ENCODE measurements around the gene TNFRSF9.

The TNFRSF9 gene

DNA sequence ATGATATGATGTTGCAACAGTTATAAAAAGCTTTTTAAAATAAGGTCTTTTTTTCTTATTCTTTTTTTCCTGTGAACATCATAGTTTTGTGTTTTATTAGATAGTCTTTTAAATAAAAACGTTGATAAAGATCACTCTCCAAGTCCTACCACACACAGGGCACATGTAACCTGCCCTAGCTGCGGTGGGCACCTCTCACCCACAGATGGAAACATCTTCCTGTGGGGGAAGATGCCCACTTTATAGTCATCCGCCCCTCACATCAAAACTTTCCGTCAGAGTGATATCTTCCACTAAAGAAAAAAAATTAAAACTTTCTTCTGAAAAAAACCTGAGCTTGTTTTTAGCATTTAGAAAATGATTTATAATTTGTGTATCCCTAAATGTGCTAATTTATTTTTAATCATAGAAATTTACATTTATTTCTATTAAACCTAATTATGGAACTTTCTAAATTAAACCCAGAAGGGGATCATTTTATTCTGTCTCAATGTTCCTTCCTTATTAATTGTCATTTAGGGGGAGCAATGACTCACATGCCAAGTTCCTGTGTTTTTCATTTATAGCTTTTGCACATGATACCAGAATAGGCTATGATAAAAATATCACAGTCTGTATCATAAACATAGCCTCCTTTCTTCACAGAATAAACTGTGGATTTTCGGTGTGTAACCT lies 24.7 kb downstream of the TNFRSF9 start:
- peak; percentile 44 for DNase-seq

DNA sequence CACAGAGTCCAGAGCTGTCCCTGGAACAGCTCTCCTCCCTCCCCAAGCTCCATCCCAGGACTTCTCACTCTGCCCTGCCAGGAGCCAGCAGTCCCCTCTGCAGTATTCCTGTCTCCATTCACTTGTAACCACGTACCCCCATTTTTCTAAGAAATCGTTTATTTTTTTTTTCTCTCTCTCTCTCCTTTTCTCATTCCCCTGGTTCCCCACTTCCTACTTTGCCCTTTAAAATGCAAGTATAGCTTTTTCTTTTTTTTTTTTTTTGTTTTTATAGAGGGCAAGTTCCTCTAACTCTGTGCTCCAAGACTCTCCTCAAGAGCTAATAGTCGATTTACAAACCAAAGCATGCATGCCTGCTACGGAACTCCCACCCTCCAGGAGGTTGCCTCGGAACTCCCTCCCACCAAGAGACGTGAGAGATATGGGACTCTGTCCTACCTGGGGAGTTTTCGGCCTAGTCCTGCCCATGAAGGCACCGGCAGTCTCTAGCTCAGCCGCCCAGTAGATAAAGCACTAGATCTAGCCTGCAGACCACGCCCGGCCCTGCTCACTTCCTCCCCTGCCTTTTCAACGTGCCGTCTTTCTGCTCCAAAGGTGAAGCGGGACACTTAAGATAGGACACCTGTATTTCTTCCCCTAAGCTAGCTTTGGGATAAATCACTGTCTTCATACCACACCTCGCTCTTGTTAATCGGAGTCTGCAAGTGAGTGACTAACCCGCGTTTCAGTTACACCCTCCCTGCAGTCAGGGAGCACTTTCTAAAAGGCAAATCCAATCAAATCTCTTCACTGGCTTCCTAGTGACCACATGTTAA lies 27.7 kb downstream of the TNFRSF9 start:
- no peak for DNase-seq

DNA sequence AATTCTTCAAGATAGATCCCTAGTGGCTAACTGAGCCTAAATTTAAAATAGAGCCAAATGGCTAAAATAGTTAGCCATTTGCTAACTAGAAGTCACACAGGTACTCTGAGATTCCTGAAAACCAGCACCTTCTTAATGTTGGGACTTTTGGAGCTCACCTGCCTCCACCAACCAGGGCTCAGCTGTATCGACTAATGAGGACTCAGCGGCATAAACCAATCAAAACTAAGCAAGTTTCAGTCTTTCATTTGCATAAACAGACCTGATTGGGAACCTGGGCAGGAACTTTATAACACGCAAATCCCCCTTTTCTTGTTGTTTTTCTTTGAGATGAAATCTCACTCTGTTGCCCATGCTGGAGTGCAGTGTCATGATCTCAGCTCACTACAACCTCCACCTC lies 28.5 kb downstream of the TNFRSF9 start:
- peak; percentile 9 for DNase-seq

DNA sequence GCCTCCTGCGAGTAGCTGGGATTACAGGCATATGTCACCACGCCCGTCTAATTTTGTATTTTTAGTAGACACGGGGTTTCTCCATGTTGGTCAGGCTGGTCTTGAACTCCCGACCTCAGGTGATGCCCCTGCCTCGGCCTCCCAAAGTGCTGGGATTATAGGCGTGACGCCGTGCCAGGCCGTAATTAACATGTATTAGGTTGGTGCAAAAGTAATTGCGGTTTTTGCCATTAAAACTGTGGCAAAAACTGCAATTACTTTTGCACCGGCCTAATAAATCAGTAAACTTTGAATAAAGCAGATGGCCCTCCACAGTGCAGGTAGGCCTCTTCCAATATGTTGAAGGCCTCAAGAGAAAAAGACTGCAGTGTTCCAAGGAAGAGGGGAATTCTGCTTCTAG lies 35.4 kb downstream of the TNFRSF9 start:
- no peak for DNase-seq

DNA sequence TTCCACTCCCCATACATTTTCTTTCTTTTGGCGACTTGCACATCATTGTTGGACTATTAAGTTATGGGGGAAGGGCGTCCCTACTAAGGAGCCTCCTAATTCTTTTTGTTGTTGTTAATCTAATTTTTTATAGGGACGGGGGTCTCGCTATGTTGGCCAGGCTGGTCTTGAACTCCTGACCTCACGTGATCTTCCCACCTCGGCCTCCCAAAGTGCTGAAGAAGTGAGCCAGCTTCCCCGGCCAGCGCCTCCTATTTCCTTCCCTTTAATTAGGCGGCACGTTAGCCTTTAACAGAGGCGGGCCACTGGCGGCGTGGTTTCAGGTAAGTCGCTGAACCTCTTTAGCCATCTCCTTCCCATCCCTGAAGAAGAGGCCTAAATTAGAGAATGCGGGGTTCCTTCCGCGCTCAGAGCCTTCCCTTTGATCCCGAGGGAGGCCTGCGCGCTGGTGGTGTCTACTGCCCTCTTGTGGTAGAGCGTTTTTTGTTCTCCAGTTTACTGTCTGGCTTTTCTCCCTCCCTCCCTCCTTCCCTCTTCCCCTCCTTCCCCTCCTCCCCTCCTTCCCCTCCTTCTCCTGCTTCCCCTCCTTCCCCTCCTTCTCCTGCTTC lies 38.1 kb downstream of the TNFRSF9 start:
- peak; percentile 72 for DNase-seq

DNA sequence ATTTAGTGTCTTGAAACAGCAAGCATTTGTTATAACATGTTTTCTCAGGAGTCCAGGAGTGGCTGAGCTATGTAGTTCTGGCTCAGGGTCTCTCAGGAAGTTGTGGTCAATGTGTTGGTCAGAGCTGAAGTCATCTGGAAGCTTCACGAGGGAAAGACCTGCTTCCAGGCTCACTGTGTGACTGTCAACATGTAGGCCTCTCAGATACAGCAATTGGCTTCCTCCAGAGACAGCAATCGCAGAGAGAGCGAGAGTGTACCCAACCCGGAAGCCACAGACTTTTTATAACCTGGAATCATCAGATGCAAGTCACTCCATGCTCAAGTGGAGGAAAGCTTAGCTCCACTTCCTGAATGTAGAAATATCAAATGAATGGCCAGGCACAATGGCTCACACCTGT lies 40.9 kb downstream of the TNFRSF9 start:
- DNase-seq, result no peak

DNA sequence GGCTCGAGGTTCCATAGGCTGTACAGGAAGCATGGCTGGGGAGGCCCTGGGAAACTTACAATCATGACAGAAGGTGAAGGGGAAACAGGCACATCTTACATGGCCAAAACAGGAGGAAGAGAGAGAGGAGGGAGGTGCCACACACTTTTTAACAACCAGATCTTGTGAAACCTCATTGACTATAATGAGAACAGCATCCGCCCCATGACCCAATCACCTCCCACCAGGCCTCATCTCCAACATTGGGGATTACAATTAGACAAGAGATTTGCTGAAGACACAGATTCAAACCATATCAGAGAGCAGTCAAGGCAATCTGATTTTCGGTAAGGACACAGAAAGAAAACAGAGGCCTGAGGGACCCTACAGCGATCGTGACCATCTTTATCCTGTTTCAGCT lies 41.7 kb downstream of the TNFRSF9 start:
- peak; percentile 16 for DNase-seq

DNA sequence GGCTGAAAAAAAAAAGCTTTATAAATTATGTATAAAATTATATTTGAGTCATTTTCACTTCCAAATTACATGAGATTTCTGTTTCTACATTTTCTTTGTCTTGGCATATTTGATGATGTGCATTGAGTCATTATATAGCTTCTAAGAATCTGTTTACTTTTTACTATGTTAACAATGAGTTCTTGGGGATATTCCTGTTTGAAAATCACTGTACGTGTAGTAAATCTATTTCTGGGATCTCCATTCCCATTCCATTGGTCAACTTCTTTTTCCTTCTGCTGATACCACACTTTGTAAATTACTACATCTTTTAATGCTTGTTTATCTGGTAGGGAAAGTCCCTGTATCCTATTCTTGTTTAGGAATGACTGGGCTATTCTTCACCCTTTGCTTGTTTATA lies 43.6 kb downstream of the TNFRSF9 start:
- no peak for DNase-seq

DNA sequence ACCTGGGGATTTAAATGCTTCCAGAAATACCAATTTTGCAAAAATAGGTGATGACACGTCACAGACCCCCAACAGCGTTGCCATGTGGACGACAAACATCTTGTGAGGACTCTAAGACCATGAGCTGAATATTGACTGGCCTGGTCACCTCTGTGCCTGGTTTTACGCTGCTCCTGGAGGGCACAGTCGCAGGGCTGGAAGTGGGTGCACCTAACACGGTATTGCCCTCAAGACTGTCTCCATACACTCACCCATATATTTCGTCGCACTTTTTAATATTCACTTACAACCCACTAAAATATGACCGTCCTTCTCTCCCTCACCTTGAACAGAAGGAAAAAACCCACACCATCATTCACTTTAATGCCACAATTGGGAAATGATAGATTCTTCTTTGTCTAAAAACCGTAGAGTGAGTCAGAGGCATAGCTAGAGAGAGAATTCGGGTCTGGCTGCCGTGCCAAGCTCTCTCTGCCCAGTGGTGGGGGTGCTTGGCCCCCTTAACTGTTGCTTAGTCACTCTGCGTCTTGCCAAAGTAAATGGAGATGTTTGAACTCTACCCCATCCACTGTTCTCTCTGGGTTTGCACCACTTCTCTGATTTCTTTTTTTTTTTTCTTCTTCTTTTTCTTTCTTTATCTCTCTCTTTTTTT lies 47.0 kb downstream of the TNFRSF9 start:
- DNase-seq, result no peak

DNA sequence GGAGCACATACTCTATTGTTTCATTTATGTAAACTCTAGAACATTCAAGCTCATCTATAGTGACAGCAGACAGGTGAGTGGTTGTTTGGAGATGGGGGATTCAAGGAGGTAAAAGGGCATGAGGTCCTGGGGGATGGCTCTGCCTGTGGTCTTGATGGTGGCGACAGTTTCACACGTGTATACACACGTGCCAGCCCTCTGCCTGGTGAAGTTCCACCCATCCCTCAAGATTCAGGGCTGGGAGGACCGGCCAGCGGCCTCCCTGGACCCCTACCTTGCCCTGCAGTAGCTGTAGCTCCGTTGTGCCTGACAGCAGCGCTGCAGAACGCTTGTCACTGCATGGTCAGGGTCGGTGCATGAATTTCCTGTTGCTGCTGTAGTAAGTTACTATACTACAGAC lies 48.8 kb downstream of the TNFRSF9 start:
- no peak for DNase-seq

DNA sequence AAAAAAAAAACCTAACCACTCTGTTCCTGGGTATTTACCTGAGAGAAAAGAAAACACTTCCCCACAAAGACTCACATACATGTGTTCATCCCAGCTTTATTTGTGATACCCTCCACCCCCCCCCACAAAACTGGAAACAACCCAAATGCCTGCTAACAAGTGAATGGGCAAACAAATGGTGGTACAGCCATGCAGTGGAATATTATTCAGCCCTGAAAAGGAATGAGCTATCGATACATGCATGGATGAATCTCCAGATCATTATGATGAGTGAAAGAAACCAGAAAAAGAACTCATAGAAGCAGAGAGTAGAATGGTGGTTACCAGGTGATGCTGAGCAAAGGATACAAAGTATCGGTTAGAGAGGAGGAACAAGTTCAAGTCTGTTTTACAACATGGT lies 49.8 kb downstream of the TNFRSF9 start:
- DNase-seq, result no peak

DNA sequence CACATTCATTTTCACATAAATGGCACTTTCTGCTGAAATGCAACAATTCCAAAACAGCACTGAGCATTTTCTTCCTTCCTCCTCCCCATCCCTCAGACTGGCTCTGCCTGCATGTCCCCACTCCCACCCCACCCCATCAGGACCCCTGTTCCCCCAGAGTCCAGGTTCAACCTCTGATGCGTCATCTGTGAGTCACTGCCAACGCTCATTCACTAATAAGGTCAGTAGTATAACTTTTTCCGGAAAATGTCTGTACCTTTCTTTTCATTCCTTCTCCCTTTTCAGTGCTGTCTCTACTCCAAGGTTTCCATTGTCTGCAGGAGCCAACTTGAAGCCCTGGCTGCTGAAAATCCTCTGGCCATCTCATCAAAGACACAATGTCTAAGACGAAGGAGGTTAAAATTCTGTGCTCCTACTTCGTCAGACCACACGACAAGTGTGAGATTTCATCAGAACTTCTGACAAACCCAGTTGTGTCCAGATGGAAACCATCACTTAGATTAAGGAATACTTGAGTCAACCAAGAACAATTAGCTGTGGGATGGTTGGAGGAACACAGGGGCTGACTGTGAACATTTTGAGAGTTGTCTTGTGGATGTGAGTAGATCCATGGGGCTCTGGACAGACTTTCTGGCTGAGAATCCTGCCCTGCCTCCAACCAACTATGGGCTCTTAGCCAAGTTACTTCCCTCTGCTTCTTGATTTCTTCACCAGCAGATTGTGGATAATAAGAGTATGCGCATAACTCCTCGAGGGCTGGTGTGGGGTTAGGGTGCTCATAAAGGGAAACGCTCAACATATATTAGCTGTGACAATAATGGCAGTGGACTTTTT lies 52.2 kb downstream of the TNFRSF9 start:
- no peak for DNase-seq

DNA sequence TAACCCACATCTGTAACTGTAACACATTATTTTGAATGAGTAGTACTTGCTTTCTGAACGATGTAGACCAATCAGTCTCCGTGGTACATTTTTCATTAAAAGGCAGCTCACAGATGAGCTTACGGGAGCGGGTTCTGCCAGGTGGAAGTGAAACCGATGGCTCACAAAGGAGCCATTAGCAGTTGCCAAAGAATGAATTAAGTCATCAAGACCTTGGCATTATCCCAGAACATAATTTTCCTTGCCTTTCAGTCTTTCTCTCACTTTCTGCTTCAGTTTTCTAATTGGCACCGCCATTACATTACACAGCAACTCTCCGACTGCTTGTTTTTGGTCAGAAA lies 54.3 kb downstream of the TNFRSF9 start:
- no peak for DNase-seq

DNA sequence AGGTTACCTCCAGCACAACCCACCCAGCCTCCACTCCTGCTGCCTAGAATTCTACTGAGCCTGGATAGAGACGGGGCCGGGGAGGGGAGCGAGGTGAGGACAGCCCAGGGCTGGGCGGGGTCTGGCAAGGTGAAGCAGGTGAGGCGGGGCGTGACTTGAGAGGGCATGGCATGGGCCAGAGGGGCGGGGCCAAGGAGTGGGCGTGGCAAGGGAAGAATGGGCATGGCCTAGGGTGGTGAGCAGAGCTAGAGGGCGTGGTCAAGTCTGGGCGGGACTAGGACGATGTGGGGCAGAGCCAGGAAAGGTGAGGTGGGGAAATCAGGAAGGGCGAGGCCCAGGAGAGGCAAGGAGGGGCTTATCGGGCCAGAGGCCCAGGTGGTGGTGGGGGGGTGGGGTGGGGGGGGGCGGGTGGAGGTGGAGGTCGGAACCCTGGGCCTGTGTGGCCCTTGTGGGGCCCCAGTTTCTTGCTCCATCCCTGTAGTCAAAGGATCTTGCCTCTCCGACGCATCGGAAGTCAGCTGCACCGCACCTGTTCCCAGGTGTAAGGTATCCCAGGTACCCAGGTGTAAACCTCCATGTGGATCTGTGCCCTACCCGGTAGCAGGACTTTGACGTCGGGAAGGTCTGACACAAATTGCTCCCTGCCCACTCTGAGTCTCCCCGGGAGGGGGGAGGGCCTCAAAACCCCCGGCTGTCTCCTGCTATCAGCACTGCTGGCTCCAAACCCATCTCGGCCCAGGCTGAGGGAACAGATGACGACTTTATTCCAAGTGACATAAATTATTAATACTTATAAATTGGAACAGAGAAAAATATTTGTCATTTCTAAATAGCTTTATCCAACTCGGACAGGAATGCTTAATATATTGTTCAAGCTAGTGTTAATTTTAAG lies 54.9 kb downstream of the TNFRSF9 start:
- no peak for DNase-seq

DNA sequence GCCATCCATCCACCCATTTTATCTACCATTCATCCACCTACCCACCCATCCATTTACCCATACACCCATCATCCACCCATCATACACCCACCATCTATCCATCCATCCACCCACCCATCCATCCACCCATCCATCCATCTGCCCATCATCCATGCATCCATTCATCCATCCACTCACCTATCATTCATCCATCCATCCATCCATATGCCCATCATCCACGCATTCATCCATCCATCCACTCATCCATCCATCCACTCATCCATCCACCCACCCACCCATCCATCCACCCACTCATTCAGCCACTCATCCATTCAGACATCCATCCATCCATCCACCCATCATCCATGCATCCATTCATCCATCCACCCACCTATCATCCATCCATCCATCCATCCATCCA lies 55.9 kb downstream of the TNFRSF9 start:
- no peak for DNase-seq

DNA sequence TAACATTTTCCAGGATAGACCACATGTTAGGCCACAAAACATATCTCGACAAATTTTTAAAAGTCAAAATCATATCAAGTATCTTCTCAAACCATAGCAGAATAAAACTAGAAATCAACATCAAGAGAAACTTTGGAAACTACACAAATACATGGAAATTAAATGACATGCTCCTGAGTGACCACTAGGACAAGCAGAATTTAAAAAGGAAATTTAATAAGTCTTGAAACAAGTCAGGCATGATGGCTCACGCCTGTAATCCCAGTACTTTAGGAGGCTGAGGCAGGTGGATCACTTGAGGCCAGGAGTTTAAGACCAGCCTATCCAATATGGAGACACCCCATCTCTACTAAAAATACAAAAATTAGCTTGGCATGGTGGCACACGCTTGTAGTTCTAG lies 61.4 kb downstream of the TNFRSF9 start:
- DNase-seq, result no peak

DNA sequence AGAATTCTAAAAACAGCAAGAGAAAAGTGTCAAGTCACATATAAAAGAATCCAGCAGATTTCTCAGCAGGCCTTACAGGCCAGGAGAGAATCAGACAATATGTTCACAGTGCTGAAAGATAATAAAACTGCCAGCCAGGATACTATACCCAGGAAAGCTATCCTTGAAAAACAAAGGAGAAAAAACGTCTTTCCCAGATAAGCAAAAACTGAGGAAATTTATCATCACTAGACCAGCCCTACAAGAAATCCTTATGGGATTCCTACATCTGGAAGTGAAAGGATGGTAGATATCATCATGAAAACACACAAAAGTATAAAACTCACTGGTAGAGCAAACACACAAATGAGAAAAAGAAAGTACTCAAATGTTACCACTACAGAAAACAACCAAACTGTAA lies 62.6 kb downstream of the TNFRSF9 start:
- DNase-seq, result no peak

DNA sequence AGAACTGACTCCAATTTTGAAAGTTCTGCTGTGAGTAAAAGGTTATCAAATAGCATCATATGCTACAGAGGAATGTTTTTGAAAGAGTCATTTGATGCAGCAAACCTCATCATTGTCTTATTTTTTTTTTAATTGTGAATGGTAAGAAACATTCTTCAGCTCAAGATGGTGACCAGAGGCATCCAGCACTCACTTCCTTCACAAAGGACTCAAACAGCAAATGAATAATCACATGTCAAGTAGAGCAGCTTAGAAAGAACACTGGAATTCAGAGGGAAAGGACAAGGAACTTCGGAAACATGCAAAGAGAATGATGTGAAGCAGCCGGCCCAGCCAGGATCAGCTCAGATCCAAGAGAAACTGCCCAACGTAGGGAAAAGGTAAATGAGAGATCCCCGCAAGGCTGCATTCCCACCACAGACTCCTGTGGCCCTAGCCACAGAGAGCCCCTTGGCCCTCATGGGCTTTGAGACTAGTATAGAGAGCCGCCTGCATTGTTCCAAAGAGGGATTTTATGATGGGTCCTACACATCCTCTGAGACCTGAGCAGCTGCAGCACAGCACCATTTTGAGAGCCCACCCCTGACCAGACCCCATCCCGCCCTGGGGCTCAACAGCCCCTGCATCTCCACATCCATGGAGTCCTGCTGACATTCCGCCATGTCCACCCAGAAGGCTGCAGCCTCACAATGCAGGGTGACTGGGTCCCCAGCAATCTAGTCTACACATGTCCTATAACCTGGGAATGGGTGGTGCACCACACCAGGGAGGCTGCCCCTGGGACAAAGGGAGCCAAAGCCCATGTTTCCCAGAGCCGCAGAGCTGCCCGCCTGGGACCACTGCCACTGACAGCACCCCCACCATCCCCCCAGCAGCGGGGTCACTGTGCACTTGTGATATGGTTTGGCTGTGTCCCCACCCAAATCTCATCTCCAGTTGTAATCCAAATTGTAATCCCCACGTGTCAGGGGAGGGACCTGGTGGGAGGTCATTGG lies 66.5 kb downstream of the TNFRSF9 start:
- no peak for DNase-seq

DNA sequence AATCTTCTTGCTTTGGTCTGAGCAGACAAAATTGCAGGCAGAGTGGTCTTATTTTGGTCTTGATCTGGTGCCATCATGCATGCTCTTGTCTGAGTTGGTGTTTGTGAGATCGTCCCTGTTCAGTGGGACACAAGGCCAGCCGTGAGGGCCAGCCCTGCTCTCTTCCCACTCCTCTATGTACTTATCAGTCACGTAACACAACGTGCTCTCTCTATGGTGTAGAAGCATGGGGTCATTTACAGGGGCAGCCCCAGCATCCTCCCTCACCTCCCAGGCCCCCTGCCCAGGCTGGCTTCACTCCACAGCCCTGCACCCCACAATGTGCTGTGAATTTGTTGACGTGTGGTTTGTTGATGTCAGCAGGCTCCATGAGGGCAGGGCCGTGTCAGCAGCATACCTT lies 69.5 kb downstream of the TNFRSF9 start:
- DNase-seq, result no peak

DNA sequence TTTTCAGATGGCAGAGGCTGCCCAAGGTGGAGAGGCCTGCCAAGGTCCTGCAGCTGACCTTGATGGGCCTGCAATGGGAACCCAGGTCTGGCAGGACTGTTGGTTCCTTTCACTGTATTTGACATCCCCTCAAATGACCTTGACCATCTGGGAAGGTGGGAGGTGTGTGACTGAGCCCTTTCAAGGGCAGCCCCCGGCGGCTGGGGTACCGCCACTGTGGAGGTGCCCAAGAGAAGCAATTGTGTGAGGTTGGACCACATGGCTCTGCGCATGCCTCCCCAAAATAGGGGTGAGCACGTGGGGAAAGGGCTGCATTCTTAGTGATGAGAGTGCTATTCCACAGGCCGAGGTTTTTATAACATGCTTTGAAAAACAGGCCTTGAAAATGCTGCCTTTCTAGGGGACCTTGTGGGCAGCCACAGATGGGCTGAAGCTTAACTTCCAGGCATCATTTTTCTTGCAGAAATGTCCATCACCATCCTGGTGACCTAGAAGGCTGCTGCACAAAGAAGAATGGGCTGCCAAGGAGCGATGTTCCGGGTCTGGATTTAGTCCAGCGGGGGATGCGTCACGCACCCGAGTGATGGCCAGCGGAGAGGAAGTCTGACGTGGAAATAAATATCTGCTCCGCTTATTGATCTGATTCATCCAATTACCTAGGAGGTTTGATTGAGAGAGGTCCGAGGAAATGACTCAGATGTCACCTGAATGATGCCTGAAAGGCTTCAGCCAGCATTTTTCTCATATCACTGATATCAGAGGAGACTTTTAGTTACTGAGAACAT lies 71.3 kb downstream of the TNFRSF9 start:
- DNase-seq, result no peak

All from CD4-positive, alpha-beta T cell treated with Interleukin-21 for 1 hour (primary cell).